HG03457 (cell line): ENCODE results near the gene PPFIA2.

ENCODE experiments used
- ATAC-seq: cut with Tn5 transposase; IDR thresholded peaks from one replicate; pipeline ENCODE4 v1.9.1; 2021; ENCODE audit warnings: moderate number of reproducible peaks; ENCODE audit not compliant: unreplicated experiment

The PPFIA2 gene

DNA sequence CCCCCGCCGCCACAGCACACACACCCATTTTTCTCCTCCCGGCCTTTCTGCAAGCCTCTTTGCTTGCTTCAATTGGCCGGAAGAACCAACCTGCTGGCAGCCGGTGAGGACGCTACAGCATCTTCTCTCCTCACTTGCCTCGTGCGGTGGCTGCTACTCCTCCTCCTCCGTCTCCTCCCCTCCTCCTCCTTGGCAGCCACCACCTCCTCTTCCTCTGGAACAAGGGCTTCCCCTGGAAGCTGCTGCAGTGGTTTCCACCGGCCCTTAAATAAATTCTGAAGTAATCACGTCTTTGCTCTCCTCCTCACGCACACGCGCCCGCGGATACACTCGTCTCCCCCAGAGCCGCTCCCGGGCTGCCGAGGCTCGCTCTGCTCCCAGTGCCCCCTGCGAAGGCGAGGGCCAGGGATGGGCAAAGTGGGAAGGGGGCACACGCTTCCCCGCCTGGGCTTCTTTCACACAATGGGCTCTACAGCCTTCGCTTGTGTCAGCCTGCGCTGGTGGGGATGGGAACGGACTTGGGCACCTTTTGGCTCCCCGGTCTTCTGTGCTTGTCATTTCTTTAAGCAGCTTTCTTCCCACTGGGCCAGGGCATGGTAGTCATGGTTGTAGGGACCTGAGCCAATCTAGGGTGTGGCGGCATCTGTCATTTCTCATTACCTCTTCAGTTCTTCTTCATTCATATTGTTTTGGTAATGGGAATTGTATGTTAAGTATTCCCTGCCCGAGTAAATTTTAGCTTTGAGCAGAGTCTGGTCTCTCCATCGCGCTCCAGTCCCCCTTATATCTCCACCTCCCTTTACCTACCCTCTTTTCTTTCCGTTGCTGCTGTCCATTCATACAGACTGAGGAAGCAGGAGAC lies at the start of gene PPFIA2:
Gene PPFIA2 (minus strand): TSS at position 161 of the 862 bp plus-strand sequence.
- no peak for ATAC-seq

DNA sequence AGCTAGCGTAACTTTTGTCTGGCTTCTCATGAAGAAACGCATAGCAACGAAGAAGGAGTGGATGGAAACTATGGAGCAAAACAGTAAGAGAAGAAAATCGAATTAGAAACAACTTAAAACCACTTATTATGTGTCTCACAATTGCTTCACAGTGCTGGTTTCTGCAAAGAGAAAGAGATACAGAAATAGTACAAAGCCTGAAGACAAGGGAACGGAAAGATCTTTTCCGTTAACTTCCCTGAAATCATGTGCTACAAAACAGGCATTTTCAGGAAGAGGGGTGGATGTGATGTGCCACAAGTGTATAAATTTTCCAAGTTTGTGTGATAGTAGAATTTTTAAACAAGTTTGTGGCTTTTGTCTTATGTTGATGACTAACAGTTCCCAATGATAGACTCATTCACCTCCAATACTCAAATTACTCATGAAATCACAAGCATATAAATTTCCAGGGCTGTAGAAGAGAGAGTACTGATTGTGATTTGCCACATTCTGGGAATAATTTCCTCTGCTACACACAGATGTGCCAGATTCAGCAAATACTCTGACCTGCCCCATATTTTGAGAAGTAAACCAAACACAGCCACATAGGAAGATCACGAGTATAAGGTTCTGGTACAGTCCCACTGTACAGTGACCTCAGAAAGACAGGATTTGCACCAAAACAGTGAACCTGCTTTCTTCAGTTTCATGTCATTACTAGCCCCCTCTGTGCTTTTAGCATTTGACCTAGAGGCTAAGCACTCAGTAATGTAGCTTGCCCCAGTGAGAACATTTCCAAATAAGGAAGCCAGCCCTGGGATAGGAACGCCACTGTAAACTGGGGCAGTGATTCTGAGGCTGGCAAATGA lies 41.4 kb upstream of the PPFIA2 start:
- no peak for ATAC-seq

DNA sequence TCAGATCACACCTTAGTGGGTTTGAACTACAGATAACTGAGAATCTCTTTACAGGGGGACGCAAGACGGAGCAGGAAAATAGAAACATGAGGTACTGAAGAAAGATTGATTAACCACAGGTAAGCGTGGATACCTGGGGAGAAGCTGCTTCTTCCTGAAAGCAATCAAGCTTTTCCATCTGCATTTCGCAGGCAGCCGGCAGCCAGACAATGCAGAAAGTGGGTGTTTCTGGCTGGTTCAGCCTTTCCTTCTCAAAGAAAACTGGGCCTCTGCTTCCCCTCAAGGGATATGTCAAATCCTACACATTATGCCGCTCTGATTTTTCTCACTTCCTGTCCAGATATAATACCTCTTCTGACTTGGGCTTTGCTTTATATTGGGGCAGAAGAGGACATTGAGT lies 39.1 kb upstream of the PPFIA2 start:
- ATAC-seq: no peak

DNA sequence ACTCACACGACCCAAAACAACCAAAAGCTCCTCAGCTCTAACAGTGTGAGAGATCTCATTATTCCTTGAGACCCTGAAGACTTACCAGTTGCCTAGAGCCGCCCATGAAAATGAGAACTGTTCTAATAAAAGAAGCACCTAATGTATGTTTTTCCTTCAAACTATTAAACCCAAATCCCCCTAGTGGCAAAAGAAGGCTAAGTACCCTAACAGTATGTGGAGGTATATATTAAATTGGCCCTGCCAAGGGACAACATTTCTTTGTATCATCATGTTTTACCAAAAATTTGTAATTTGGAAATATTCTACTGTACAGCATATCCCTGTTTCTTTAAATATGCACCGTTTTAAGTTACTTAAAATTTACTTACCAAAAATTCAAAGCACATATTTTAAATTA lies 38.0 kb upstream of the PPFIA2 start:
- no peak for ATAC-seq

DNA sequence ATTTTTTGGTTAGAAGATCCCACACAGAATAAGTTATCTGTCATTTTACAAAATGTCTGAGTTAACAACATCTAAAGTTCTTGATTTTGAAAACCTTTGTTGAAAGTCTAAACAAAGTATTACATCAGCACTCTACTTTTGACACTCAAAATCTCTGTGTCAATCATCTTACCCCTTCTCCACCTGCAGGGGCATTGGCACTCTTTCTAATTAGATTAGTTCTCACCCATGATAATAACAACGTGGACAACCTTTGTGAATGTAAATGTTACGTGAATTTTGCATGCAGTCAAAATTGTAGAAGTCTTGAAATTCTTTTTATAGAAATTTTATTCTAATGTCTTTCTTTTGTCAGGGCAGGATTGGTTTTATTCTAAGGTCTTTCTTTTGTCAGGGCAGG lies 33.5 kb upstream of the PPFIA2 start:
- ATAC-seq: no peak

DNA sequence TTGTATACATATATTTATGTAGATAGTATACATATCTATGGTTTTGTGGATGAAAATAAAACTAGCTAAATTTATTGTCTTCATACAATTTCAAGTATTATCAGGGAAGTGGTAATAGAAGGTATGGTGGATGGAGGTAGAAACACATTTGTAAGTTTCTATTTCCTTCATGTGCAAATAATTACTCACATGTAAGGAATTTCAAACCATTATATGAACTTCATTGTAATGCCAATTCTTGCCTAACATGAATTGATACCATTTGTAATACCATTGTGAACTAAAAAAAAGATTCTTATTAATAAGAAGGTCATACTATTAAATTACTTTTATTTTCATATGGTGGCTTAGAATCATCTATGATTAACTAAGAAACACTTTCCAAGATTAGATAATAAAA lies 20.1 kb upstream of the PPFIA2 start:
- ATAC-seq: no peak

DNA sequence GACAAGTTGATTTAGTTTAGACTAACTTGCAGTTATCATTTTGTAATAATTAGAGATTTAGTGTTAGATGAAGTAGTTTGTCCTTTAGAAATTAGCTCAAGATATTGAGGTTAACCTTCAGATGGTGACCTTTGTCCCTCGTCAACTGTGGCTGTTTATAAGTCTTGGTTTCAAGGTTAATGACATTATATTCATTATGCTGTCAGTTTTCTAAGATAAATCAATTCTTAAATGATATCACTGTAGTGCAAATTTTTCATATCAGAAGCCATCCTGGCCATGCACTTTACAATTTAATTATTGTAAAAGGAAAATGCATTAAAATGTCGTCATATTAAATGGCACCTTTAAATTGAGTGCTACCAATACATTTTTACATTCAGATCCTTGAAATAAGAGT lies 19.6 kb upstream of the PPFIA2 start:
- ATAC-seq: no peak

DNA sequence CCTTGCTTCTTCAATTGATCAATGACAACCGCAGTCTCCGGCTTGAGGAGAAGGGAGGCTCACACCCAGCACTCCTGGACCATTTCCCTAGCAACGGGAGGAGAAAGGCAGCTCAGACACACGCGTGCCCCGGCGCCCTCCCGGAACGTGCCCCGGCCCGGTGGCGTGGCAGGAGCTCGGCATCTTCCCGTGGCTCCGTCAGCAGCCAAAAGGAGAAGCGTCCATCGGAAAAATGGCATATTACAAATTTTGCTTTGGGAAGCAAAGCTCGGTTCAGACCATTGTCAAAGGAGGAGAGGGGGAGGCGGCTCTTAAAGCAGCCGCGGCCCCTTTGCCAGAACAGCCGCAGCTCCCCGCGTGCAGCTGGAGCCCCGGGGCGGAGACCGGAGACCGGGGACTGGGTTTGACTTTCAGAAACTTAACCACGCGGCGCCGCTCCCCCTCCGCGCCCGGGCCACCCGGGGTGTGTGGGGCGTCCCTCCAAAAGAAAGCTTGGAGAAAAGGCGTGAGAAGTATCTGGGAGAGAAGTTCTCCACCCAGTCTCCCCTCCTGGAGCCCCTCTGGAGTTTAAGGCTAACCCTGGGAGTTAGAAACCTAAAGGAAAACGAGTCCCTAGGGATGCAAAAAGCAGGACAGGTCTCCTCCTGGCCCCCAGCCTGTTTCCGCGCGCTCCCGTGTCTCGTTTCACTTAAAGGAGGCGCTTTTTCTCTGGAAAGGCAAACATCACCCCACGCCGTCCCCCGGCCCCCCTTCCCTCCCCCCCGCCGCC lies 545 bp downstream of the PPFIA2 start:
- ATAC-seq: no peak

DNA sequence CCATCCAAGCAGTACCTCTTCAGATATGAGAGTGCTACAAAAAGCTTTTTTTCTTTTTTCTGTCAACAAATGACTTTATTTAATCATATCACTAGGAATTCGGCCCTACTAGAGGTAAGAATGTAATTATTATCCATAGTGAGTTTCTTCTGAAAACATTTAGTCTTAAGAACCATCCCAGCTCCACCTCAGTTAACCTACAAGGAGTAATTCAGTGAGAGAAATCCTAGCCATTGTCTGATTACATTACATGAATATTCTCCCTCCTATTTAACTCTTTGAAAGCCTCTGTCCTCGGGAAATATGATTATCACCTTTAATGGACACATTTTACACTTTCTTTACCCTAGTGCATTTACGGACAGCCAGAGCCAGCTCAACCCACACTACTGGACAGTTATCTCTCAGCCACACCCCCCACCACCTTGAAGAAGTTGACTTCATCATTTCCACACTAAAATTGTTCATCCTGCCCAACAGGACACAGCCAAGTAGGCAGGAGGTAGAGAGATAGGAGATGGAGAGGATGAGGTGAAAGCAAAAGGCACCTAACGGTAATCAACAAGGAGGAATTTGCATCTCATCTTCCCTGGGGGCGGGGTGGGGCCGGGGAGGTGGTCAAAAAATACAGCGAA lies 1.3 kb downstream of the PPFIA2 start:
- no peak for ATAC-seq

DNA sequence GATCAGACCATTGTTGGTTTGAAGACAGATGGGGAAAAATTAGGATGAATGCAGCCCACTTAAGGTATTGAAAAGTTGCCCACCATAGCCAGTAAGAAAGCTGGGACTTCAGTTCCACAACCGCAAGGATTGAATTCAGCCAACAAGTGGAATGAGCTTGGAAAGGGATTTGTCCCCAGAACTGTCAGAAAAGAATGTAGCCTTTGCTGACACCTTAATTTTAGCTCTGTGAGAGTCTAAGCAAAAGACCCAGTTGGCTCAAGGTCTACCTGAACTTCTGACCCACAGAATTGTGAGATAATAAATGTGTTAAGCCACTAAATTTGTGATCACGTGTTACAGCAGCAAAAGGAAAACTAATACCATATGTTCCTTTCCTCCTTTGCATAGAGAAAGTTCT lies 29.4 kb downstream of the PPFIA2 start:
- no peak for ATAC-seq

DNA sequence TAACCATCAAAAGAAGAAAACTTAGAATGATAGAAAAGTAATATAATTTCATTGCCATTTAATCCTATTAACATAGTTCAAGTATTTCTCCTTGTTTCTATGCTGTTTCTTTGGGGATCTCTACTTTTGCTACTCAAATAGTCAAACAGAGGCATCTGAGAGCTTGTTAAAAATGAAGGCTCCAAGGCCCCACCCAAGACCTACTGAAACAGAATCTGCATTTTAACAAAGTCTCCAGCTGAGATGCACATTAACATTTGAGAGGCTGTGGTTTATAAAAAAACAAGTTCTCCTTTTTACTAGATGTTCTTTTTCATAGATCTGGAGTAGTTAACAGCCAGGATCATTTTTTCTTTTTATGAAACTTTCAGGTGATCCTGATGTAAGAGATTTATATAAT lies 31.8 kb downstream of the PPFIA2 start:
- ATAC-seq: no peak

DNA sequence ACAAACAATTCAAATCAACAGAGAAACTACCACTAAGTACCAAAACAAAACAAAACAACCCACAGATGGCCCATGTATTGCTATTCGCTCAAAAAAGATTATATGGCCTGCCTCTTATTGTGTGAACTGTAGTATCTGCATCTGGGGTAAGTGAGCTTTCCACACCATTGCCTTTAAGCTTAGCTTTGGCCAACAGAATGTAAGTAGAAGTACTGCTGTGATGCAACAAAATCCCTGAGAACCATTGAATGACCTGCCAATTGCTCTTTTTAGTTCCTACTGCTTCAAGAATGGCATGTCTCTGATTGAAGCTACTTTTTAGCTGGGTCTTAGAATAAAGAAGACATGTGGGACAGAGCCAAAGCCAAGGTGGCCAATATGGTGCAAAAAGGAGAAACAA lies 32.5 kb downstream of the PPFIA2 start:
- no peak for ATAC-seq

DNA sequence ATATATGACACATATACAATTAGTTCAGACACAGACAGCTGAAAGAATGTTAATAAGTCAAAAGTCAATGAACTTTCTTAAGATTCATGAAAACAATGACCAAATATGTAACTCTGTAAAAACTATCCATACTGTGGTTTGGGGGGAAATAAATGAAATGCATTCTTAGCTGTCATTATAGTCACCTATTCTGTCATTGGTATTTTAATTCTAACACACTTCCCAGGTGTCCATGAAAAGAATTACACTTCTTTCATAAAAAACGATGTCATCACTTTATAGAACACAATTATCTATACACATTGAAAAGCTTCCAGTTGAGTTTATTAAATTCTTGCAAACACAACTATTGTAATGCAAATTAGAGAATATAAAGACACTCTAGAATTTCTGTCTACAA lies 35.8 kb downstream of the PPFIA2 start:
- no peak for ATAC-seq

DNA sequence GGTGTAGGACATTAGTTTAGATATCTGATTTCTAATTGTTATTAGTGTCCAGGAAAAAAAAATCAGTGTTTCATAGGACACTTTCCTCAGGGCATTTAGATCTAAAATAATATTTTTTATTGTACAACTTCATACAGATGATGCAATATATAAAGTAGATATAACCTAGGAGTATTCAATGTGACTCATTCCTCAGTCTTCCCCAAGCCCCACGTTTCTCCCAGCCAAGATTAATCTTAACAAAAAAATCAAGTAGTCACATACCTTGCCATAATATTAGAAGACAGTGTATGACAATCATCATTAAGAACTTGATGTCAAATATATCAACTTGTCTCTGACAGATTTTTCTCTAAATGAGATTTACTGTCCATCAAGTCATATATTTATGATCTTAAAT lies 37.1 kb downstream of the PPFIA2 start:
- no peak for ATAC-seq

DNA sequence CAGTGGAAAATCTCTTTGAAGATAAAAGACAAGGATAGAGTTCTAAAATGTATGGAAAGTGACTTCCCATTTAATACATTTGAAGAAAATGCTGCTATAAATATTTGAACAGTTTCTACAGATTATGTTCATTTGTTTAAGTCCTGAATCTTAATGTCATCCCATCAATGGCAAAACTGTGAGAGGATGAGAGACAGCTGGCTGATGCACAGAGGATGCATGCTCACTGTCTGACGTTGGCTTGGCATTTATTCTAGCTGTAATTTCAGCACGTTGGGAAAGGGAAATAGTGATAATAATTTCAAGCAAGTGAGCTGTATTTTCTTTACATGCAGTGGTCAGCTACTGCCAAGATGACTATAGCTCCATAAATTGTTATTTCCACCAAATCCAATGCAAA lies 40.5 kb downstream of the PPFIA2 start:
- no peak for ATAC-seq

DNA sequence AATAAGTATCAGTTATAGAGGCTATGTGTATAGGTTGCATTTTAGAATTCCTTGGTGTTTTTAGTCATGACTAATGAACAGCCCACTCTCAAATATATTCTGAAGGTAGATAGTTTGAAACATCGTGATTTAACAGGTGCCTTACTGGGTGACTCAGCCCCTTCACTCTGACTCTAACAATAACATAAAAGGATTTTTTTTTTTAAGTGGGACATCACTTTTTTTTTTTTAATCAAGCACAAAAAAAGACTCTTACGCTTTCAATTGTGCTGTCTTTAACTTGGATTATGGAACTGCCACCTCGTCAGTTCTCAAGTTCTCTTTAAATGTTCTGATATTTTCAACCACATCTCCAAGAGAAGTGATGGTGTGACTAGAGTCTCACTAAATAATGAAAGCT lies 46.6 kb downstream of the PPFIA2 start:
- ATAC-seq: no peak

DNA sequence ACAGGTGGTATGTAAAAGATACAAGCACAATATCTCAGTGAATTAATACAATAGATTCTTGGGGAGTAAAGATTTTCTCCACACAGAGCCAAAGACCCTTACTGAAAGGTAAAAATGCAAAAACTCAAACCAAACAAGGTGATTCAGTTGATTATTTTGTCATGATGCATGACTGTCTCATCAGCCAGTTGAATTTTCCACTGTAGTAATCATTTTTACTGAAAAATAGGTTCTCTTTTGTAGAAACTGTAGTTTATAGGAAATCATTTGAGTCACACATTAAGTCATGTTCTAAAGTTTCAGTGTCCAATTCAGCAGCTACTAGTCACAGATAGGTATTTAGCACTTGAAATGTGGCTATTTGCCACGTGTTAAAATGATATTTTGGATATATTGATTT lies 53.6 kb downstream of the PPFIA2 start:
- no peak for ATAC-seq

DNA sequence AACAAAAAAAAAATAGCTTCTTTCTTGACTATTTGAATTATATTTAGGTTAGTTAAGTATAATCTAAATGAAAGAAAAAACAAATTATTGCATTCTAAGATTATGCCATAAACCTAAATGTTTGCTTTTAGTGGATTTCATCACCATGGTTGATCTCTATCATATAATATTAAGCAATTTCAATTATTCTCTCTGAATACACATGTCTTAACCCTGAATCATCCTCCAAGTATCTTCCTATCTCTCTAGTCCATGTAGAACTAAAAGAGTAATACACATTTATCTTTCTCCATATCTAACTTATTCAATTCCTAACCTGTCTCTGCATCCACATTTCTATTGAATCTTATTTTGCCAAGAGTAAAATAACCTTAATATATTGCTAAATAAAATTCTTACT lies 59.6 kb downstream of the PPFIA2 start:
- no peak for ATAC-seq

DNA sequence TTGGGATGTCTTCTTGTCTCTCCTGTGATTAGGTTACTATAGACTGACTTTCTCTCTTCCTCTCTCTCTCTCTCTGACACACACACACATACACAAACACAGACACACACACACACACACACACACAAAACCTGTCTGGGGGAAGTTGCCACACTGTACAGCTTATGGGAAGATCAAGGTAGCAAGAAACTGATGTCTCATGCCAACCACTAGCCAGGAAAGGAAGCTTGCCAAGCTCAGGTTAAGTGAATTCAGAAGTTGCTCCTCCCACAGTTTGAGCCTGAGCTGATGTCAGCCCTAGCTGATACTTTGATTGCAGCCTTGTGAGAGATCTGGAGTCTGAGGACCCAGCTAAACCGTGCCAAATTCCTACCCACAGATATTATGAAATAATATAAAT lies 67.1 kb downstream of the PPFIA2 start:
- ATAC-seq: no peak

DNA sequence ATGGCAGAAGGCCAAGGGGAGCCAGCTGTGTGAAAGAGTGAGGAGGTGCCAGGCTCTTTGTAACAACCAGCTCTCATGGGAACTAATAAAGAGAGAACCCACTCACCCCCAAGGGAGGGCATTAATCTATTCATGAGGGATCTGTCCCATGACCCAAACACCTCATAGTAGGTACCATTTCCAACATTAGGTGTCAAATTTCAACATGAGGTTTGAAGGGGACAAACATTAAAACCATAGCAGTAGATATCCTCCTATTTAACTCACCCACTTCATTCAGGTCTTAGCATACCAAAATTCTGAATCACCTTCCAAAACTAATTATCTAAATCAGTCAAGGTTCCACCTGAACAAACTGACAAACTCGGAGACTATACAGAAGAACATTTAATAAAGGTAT lies 75.3 kb downstream of the PPFIA2 start:
- no peak for ATAC-seq

DNA sequence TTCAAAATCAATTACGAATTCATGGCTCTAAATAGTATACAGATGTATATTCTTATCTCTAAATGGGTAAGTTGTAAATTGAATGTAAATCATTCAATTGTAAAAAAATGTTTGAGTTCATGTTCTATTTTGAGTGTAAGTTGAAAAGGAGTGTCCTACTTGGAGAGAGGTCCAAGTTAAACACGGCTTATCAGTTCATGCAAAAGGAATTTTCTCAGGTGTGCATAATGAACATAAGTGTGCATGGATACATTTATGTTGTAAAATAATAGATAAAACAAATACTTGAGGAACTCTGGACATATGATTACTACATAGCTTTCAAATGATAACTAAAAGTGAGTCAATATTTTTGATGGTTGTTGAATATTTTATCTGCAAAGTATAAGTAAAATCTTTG lies 79.5 kb downstream of the PPFIA2 start:
- ATAC-seq: no peak
